SK-N-MC (cell line): Measurements from ENCODE around the gene EXOC8.

ENCODE experiments used
- DNase-seq: peaks from one replicate; pipeline ENCODE4 v3.0.0-alpha.2; 2011; ENCODE audit warnings: low read depth, low spot score
- H3K27ac ChIP-seq: fragments of 200-600 bp; sonication (generic); 2 replicates; pipeline ENCODE4 v1.5.1; 2016; ENCODE audit warnings: mixed run types
- H3K36me3 ChIP-seq: fragments of 200-600 bp; sonication (generic); 2 replicates; pipeline ENCODE4 v1.6.1; 2017; ENCODE audit warnings: antibody characterized with exemption, low read length, mixed read lengths; ENCODE audit not compliant: insufficient read depth
- H3K4me3 ChIP-seq: fragments of 200-600 bp; sonication (generic); 2 replicates; pipeline ENCODE4 v1.5.1; 2016
- H3K9ac ChIP-seq: fragments of 200-600 bp; sonication (generic); 2 replicates; pipeline ENCODE4 v1.8.0; 2017; ENCODE audit warnings: mixed run types, mixed read lengths; ENCODE audit not compliant: insufficient read length
- H3K9me3 ChIP-seq: fragments of 200-600 bp; sonication (generic); 2 replicates; pipeline ENCODE4 v1.6.1; 2017; ENCODE audit warnings: low read depth, mild to moderate bottlenecking, antibody characterized with exemption, low read length, moderate library complexity, mixed read lengths
- EZH2 ChIP-seq: fragments of 200-600 bp; sonication (generic); IDR thresholded peaks from one replicate; pipeline ENCODE4 v1.6.1; 2017; ENCODE audit warnings: antibody characterized with exemption
- FOXP2 ChIP-seq: optimal IDR thresholded peaks from 2 replicates; pipeline ENCODE3; 2011; ENCODE audit warnings: mild to moderate bottlenecking, moderate library complexity; ENCODE audit not compliant: insufficient read depth; ENCODE audit errors: extremely low read length, control extremely low read depth
- POLR2AphosphoS5 ChIP-seq: IDR thresholded peaks from 2 replicates; pipeline ENCODE4 v1.6.1; 2012; ENCODE audit warnings: mild to moderate bottlenecking, low read depth, low read length, borderline replicate concordance

EXOC8 gene

DNA sequence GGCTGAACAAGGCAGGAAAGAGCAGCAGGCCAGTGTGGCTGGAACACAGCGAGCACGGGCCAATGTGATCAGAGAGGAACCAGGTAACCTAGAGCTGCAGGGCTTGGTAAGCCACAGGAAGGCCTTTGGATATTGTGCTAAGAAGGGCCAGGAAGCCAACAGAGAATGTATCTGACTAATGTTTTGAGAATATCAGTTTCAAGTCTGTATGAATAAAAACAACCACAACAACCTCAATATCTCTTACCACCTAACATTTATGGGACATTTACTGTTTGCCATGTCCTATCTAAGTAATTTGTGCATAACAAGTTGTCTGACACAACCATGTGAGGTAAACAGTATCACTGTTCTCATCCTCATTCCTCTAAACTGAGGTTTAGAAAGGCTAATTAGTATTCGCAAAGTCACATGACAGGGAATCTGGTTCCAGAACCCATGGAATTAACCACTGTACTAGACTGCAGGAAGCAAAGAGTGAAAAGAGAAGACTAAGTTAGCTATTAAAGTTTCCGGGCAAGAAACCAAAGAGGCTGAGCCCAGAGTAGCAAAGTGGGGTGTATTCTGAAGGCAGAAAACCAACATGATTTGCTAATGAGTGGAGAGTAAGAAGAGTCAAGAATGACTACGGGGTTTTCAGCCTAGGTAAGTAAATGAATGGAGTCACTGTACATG lies 39.4 kb upstream of the EXOC8 start:
- DNase-seq = no peak
- Histone ChIP-seq H3K9ac (no peak overlapping the region), H3K27ac (no peak overlapping the region), H3K9me3 (no peaks in the 10 kb centered on the region), H3K36me3 (no peaks in the 10 kb centered on the region), H3K4me3 (no peak overlapping the region)
- TF ChIP-seq EZH2 (no peak), POLR2AphosphoS5 (no peak), FOXP2 (no peak)

- H3K9ac ChIP-seq = no peak overlapping the region
- H3K27ac ChIP-seq = no peak overlapping the region
- no peak for DNase-seq
- no peak for TF ChIP-seq FOXP2
- TF ChIP-seq POLR2AphosphoS5 = no peak
- no peak for TF ChIP-seq EZH2
- no peaks in the 10 kb centered on the region for H3K36me3 ChIP-seq
- no peaks in the 10 kb centered on the region for H3K9me3 ChIP-seq
- no peak overlapping the region for H3K4me3 ChIP-seq
Measured at GRCh38 chr1:231376101-231376500, 38.4 kb upstream of the EXOC8 start.

- no peak overlapping the region for H3K4me3 ChIP-seq
- no peak for DNase-seq
- no peak overlapping the region for H3K9ac ChIP-seq
- TF ChIP-seq POLR2AphosphoS5 (no peak), EZH2 (no peak), FOXP2 (no peak)
- H3K27ac ChIP-seq = no peak overlapping the region
- no peaks in the 10 kb centered on the region for H3K9me3 ChIP-seq
- no peaks in the 10 kb centered on the region for H3K36me3 ChIP-seq
Measured at GRCh38 chr1:231374394-231374793, 36.7 kb upstream of the EXOC8 start.

- TF ChIP-seq EZH2 (no peak), FOXP2 (no peak), POLR2AphosphoS5 (no peak)
- Histone ChIP-seq H3K27ac (no peak overlapping the region), H3K36me3 (no peaks in the 10 kb centered on the region), H3K9ac (no peak overlapping the region), H3K4me3 (no peak overlapping the region), H3K9me3 (no peaks in the 10 kb centered on the region)
- no peak for DNase-seq
Measured at GRCh38 chr1:231372501-231372900, 34.8 kb upstream of the EXOC8 start.

GRCh38 chr1:231369282-231369681 lies 31.6 kb upstream of the EXOC8 start:
- TF ChIP-seq EZH2 = no peak
- no peak for TF ChIP-seq FOXP2
- Histone ChIP-seq H3K9me3 (no peaks in the 10 kb centered on the region), H3K9ac (no peak overlapping the region), H3K27ac (no peak overlapping the region), H3K36me3 (no peaks in the 10 kb centered on the region), H3K4me3 (no peak overlapping the region)
- DNase-seq = no peak

DNA sequence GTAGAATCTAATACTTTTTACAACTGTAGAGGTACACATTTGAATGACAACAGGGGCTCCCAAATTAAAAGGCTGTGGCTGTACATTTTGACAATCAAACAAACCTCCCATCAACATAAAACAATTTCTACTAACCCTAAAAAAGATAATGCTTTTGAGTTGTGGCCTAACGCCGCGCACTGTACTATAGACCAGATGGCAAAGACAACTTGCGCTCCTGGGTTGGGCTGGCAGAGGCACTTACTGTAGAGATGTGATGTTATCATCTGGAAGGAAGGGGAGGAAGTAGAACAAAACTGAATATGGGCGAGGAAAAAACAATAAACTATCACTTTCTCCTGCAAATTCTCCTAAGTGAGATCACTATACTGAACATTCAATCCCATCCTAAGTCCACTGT lies 26.5 kb upstream of the EXOC8 start:
- TF ChIP-seq POLR2AphosphoS5 = no peak
- no peak for DNase-seq
- Histone ChIP-seq H3K27ac (no peak overlapping the region), H3K9me3 (no peaks in the 10 kb centered on the region), H3K36me3 (no peaks in the 10 kb centered on the region), H3K4me3 (no peak overlapping the region), H3K9ac (no peak overlapping the region)

- TF ChIP-seq POLR2AphosphoS5 (no peak), FOXP2 (no peak), EZH2 (no peak)
- Histone ChIP-seq H3K9me3 (no peaks in the 10 kb centered on the region), H3K27ac (no peak overlapping the region), H3K36me3 (no peaks in the 10 kb centered on the region), H3K4me3 (no peak overlapping the region), H3K9ac (no peak overlapping the region)
- DNase-seq = no peak
Measured at GRCh38 chr1:231363624-231364023, 26.0 kb upstream of the EXOC8 start.

DNA sequence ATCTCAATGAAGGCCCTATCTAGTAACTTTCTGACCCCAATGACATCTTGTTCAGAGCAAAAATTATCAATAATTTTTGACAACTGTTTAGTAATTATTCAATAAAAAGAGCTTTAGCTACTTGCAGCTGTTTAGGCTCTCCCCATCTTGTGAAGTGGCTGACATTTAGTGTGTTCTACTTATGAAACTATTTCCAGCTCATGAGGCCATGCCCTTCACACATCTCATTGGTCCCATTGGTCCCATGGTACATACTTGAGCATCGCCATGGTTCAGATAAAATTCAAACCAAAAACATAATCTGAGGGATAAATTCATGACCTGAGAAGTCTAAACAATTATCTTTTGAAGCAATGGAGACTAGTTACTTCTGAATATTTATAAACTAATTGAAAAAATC lies 24.7 kb upstream of the EXOC8 start:
- Histone ChIP-seq H3K9me3 (no peaks in the 10 kb centered on the region), H3K27ac (no peak overlapping the region), H3K36me3 (no peaks in the 10 kb centered on the region), H3K4me3 (no peak overlapping the region), H3K9ac (no peak overlapping the region)
- TF ChIP-seq EZH2 (no peak), POLR2AphosphoS5 (no peak), FOXP2 (no peak)
- DNase-seq = no peak

GRCh38 chr1:231359113-231359512 lies 21.5 kb upstream of the EXOC8 start:
- TF ChIP-seq EZH2 (no peak), FOXP2 (no peak), POLR2AphosphoS5 (no peak)
- H3K9me3 ChIP-seq = no peaks in the 10 kb centered on the region
- DNase-seq = no peak
- H3K9ac ChIP-seq = no peak overlapping the region
- H3K27ac ChIP-seq = no peak overlapping the region
- H3K4me3 ChIP-seq = no peak overlapping the region
- H3K36me3 ChIP-seq = no peaks in the 10 kb centered on the region
